Left forelimb (tissue), 1 donor: ENCODE results near the gene CFAP45.

ENCODE experiments used
- DNase-seq: peaks from one replicate; pipeline ENCODE4 v3.0.0-alpha.2; 2018; ENCODE audit warnings: low spot score

CFAP45 gene

DNA sequence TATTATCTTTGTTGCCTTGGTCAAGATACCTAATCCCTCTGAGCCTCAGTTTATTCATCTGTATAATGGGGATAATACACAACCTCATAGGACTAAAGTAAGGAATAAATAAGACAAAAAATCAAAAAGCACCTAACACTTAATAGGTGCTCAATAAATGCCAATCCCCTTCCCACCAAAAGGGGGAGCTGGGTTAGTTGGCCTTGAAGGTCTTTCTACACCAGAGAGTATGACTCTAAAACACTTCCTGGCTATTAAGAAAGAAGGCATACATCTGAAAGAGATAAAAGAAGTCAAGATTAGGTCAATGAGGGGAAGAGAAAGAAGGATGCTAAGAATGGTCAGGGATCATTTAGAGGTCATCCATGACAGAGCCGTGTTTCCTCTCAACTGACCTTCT lies 48.6 kb downstream of the CFAP45 start:
- no peak for DNase-seq

DNA sequence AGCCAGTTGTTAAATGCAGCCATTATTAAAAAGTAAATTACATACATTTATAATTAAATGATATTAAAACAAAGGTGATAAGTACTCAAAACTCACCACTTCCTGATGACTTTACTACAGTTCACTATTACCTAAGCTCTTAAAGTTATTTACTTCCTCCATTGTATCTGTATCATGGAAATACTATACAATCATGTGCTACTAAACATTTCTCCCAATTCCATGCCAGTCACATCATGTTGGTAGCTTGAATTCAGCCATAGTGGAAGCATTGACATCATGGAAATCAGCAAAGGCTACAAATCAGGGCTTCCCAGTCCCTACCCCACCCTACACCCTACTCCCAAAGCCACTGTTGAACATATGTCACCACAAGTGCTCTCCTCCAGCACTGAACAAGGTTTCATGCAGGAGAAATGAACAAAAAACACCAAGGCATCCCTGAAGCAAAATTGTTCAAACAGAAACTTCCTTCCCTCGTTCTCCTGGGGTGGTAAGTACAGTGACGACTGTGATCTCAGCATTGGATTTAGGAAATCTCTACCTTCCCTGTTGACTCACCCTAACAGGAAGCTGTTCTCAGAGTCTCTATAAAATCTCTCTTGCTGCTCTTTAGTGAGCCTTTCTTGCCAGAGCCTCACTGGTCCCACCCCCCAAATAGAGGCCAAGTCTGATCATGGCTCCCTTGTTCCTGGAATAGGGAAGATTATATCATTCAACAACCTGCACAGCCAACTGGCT lies 50.2 kb downstream of the CFAP45 start:
- DNase-seq = no peak

DNA sequence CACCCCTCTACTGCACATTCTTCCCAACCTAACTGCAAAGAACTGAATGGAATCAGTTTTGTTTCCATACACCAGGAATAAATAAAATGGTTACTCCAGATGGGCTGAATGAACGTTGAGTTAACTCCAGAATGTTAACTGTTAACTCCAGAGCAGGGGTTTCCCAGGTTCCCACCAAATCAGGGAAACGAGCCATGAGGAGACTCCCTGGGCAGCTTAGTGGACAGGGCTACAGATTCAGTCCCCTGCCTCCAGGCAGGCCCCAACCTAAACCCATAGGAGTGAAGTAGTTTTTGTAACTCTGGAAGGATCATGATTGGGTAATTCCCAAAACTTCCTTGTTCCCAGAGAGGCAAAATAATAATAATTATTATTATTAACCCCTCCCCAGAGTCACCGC lies 51.6 kb downstream of the CFAP45 start:
- DNase-seq = no peak

DNA sequence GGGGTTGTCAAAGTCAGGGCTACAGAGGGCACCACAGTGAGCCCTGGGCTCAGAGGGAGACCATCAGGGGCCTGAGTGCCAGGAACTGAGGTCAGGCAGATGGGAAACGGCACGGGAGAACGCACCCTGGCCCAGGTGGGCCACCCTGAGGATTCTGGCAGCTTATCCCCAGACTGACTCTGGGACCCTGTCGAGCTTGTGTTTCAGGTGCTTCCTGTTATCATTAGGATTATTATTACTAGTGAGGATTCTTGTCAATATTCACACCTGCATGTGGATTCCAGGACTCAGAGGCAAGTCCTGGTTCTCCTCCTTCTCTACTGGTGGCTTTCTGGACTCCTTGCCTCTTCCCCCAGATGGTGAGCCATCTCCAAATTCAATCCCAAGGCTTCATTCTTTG lies 52.7 kb downstream of the CFAP45 start:
- no peak for DNase-seq

DNA sequence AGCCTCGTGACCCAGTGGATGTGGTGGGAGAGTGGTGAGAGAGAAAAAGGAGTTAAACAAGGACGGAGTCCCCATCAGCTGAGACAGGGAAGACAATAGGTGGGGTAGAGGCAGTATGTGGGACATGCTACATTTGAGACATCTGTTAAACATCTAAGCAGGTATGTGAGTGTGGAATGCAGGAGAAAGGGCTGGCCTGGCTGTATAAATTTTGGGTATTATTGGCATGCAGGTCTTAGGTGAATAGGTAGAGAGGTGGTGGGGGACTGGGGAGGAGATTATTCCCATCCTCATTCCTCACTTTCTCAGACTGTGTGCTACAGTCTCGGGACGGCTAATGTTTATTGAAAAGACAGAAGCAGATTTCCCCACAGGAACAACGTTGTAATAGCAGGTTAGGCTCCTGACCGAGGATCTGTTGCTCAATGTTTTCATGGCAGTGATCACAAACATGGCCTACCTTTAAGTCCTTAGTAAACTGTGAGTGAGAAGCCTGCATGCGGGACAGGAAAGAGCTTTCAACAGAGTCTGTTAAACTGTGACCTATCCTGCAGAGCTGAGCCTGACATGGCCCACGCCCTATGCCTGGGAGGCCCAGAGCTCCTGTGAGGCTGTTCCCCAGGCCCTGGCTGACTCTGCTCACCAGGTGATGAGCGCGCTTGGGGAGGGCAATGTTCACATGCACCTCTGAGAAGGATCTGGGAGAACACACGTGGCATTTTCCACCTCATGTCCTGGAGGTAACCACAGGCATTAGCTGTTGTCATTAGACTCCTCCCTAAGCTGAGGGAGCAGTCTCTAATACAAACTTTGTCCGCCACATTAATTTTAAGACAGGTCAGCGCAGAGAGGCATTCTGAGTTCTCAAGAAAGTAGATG lies 54.0 kb downstream of the CFAP45 start:
- no peak for DNase-seq

DNA sequence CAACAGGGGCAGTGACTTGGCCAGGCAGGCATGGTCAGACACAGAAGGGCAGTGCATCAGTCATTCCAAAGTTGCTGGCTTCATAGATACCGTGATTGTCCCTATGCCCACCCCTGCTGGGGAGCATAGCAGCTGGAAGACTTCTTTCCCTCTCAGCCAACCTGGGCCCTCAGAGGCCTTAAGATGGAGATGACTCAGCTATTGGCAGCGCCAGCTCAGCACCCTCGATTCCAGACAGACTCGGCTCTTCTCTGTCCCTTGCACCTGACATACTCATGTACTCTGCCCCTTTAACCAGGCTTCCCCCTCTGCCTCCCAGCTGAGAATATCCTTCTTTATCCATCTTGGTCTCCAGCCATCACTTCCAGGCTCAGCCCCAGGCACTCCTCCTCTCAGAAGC lies 56.5 kb downstream of the CFAP45 start:
- no peak for DNase-seq

DNA sequence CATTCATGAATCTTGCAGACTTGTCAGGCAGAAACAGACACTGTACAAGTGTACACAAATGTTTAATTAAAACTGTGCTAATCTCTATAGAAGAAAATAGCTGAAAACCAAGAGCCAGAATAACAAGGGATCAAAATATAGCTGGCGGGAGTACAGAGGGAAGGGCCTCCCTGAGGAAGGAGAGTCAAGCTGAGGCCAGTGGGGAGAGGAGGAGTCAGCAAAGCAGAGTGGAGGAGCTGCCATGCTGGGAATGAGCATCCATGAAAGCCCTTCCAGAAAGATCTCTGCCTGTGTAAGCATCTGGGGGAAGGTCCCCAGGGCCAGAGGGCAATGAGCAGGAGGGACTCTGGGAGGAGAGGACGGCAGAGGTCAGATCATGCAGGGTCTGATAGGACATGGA lies 58.2 kb downstream of the CFAP45 start:
- DNase-seq = no peak

DNA sequence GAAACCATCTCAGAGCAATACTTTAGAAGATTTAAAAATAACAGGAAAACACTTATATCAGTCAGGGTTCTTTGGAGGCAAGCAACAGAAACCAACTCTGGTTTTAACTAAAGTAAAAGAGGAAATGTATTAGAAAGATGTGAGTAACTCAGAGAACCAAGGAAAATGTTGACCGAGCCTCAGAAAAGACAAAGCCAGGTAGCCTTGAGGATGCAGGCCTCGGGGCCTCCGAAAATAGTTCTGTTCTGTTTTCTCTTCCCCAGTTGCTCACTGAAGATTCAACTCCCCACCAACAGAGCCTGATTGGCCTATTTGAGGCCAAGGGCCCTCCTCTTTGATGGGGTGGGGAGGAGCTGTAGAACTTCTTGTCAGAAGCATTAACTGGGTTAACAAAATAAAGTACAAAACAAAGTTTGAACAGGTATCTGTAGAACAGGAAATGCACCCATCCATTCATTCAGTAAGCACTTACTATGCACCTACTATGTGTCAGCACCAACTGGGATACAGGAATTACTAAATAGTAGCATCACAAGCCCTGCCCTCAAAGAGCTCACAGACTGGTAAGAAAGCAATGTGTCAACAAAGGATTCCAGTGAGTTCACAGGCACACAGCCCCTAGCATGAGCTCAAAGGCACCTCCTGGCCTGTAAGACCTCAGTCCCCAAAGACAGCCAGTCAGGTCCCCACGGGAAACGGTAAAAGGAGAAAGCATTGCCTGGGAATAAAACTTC lies 60.7 kb downstream of the CFAP45 start:
- no peak for DNase-seq

DNA sequence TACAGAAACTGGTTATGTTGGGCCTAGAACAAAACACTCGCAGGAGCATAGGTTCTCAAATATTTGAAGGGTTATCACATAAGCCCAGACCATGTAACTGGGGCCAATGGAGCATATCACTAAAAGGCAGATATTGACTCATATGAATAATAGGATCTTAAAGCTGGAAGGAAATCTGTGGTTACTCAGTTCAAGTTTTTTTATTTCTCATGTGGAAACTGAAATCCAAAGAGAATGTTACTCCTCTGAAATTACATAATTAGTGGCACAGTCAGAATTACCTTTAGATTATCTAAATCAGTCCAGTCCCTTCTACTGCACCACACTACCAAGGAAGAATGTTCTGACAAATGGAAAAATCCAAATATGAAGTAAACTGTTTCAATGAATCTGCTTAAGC lies 61.2 kb downstream of the CFAP45 start:
- no peak for DNase-seq

DNA sequence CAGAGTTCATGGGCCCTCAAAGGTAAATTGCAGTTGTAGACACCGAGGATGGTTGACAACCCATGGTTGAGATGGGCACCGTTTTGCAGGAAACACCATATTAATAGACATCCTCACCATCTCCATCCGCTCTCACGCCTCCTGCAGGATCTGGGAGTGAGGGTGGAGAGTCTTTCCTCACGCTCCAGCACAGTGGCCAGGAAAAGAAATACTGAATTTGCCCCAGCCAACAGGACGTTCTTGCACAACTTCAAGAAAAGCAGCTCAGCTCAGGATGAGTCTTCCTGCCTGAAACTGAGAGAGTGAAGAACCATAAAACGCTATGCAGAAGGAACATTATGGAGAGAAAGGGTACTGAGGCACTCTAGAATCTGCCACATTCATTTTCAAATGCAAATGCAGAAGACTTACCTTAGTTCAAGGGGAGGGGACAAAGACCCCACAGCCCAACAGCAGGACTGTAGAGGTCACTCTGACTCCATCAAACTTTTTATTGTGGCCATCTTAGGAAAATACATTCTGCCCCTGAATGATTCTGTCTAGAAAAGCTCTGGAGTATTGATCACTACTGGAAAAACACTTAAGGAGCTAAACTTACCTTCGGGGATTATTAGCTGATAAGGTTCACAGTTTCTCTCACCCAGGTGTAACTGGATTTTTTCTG lies 64.0 kb downstream of the CFAP45 start:
- no peak for DNase-seq

DNA sequence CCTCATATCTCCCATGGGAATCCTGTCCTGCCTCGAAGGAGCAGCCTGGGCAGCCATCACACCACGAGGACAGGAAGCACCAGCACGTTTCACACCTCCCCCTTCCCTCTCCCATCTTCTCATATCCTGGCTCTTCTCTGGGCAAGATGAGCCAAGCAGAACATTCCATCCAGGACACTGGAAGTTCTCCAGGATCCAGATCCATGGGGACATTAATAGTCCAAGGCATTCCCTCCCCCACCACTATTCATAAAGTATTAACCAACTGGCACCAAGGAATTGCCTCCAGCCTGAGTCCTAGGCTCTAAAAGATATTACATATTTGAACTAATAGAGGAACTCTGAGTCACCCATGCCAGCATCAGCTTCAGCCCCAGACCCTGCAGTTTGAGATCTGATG lies 64.6 kb downstream of the CFAP45 start:
- DNase-seq = no peak

DNA sequence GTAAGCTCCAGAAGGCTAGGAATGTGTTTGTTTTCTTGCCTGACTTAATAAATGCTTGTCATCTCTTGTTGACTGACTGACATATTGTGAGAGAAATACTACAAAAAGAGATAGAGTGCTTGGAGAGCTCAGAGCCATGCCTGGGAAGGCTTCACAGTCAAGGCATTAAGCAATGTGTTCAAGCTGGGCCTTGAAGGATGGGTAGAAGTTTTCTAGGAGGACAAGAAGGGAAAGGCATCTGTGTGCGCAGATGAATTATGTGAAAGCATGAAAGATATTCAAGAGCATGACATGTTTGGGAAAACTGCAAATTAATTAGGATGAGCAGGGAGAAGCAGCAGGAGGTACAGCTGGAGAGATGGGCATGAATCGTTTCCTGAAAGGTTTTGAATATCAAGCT lies 67.7 kb downstream of the CFAP45 start:
- DNase-seq = no peak

DNA sequence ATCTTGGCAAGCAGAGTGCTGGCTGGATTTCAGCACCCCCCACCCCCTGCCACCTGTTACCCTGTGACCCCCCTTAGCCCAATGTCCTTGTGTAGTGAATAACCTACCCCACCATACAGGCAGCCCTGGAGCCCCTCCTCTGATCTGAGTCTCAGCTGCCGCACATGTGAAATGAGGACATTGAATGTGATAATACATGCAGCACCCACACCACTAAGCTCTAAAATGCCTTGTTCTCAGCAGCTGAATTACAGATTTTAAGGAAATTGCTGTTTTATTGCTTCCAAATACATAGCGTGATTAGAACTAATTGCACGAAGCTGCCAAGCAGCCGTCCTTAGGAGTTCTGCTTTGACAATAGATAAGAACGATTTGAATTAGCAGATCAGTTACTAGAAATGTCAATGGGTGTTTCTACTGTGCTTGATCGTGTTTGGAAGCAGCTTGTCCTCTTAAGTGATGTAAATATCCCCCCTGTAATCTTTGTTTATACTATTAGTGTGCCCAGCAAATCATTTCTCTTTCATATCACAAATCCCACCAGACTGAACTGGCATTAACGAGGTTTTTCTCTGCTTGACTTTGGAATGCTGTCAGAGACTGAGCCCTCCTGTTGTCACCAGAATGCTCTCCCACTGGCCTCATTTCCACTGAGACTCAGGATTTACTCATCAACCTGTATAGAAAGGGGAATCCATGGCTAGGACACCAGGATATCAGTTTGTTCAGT lies 68.4 kb downstream of the CFAP45 start:
- DNase-seq = no peak

DNA sequence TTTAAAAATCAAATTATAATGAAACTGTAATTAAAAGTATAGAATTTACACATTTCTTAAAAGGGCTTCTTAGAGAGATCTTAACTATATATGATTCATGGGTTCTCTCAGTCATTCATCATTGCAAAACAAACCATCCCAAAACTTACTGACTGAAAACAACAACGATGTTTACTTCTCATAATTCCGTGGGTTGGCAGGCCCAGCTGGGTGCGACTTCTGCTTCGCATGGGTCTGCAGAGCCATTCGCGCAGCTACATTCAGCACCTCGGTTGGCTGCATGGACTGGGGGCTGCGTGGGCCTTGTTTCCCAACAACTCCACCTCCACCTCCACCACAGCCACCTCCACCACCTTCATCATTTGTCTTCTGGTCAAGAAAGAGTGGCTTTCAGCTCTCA lies 69.2 kb downstream of the CFAP45 start:
- no peak for DNase-seq

DNA sequence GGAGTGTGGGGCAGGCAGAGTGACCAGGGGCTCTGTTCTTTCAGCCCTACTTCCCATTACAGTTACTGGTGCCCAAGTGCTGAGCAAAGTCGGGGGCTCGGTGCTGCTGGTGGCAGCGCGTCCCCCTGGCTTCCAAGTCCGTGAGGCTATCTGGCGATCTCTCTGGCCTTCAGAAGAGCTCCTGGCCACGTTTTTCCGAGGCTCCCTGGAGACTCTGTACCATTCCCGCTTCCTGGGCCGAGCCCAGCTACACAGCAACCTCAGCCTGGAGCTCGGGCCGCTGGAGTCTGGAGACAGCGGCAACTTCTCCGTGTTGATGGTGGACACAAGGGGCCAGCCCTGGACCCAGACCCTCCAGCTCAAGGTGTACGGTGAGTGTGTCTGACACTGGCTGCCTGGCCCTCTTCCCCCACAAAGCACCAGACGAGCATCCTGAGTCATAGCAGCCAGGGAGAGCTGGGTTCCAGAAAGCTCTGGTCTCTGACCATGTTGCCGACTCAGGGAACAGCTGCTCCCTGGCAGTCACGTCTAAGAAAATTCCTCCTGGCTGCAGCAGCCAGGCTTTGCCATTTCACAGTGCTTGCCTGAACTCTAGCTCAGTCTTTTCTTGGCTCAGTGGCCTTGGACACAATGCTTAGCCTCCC lies 70.0 kb downstream of the CFAP45 start:
- no peak for DNase-seq

DNA sequence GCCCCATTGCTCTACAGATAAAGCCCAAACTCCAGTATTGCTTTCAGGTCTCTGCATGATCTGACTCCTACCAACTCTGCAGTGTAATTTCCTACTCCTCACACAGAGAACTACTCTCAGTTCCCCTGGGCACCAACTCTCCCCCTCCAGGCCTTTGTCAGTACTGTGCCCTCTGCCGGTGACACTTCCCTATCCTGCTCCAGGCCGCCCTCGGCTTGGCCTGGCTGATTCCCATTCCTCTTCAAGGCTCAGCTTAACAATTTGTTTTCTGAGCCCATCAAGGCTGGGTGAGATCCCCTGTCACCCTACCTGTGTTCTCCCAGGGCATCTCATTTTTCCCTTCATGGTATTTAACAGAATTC lies 70.7 kb downstream of the CFAP45 start:
- DNase-seq = no peak

DNA sequence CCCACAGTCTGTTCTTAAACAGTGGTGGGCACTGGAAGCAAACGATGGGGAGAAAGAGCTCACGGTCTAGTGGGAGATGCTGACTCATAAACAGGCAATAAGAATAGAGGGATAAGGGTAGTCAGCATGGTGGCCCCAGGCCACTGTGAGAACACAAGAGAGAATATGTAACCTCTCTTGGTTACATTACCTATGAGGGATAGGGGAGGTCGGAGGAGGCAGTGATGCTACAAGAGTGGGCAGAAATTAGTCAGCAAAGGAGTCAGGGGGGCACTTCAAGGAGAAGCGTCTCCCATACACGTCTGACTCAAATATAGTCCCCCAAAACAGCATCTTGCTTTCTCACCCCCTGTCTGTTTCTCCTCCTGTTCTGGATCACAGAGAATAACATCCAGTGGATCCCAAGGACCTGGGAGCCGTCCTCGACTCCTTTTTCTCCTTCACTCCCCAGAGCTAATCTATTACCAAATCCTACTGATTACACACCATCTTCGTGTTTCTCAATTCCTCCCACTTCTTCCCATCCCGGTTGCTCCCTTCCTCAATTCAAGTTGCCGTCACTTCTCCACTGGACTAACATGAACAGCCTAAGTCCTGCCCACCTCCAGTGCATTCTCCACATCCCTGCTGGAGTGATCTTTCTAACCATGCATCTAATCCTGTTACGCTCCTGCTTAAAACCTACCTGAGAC lies 71.2 kb downstream of the CFAP45 start:
- DNase-seq = no peak

DNA sequence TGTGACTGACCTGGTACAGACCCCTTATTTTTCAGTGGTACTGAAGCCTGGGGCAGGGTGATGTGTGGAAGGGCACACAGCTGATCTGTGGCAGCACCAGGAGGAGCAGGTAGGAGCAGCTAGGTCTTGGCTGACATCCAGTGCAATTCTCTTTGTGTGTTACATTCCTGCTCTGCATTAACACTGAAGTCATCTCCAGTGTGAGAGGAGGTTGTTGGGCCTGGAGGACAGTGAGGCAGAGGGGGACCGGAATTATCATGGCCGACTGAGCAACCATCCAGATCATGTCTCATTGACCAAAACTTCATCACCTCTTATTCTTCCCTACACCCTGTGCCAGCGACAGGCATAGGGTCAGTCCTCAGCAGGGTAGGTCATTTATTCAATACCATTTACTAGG lies 71.8 kb downstream of the CFAP45 start:
- DNase-seq = no peak

DNA sequence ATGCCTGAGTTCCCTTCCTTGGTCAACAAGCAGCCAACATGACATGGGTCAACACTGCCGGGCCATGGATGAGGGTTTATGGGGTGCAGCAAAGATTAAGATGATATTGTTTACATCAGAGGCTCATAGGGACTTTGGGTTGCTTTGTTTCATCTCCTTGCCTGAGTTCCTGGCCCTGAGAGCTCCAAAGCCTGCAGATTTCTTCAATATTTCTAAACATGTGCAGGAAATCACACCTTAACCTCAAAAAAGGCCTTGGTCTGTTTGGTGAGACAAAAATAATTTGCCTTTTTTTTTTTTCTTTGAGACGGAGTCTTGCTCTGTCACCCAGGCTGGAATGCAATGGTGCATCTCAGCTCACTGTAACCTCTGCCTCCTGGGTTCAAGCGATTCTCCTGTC lies 72.4 kb downstream of the CFAP45 start:
- no peak for DNase-seq

DNA sequence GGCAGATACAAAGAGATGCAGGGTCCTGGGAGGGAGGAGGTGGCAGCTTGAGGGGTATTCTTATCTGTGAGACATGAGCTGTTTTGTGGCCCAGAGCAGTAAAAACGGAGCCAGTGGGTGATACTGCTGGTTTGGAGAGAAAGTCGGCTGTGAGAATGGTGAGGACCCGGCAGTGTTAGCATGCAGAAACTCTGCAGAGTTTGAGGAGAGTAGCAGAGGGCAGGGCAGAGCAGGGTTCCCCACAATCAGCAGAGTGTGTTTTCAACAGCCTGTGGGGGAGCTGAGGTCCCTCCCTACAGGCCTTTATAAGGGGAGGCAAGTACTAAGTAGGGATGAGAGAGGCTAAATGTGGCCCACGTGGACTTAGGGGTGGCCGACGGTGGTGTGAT lies 72.9 kb downstream of the CFAP45 start:
- no peak for DNase-seq
